ENCODE results near the gene NRG3.

The NRG3 gene

DNA sequence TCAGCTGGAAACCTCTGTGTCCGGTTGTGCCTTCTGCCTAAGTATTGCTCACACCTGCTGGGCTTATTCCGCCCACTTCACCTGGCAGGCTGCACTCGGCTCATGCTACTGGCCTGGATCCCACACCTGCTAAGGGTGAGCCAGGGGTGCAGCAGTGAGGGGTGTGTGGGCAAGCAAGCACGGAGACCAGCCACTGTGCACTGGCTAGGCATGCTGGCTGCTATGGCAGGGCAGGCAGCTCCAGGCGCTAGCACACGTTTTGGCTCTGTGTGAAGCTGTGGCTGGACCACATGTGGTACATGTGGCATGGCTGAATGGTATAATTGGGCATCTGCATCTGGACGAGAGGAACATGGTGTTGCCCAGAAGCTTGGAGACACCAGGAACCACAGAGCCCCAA is 940.7 kb downstream of the NRG3 start:
- no peak overlapping the region for H3K27ac ChIP-seq (ENCODE audit: low read depth in 2 of 2, low read length in 2 of 2)
- no peaks in the 10 kb centered on the region for H3K27me3 ChIP-seq (ENCODE audit: control insufficient read depth in 2 of 2, insufficient read depth in 2 of 2, low read length in 2 of 2)

DNA sequence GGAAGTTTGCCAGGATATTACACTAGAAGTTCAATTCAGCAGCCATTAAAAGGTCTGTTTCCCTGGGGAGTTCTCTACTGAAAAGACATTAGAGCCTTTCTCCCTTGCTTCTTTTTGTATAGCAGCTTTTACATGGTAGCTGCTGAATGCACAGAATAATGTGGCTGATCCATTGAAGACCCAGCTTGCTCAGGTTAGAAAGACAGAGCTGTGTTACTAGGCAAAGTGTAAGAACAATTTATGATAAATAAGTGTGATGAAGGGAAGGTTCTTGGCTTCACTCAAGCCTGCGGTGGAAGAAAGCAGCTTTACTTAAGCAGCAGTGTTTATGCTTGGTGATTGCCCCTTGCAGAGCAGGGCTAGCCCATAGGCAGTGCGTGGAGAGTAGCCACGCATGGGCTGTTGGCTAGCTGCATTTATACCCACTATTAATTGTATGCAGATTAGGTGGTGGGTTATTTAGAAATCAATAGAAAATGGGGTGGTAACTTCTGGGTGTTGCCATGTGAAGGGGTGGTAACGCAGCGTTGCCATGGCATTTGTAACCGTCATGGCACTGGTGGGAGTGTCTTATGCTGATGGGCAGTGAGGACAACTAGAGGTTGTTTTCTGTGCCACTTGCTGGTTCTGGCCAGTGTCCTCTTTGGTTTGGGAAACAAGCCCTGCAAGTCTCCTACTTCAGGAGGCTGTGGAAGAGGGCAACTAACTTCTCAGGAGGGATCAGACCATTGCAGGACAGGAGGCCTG is 942.9 kb downstream of the NRG3 start:
- Histone ChIP-seq H3K27me3 (ENCODE audit: control insufficient read depth in 2 of 2, insufficient read depth in 2 of 2, low read length in 2 of 2) (no peaks in the 10 kb centered on the region), H3K9ac (ENCODE audit: low read depth in 1 of 2, low read length in 2 of 2) (no peak overlapping the region), H3K27ac (ENCODE audit: low read depth in 2 of 2, low read length in 2 of 2) (no peak overlapping the region), H3K4me1 (ENCODE audit: control insufficient read depth in 2 of 2, insufficient read depth in 2 of 2, low read length in 2 of 2) (no peaks in the 10 kb centered on the region), H3K36me3 (ENCODE audit: control insufficient read depth in 2 of 2, insufficient read depth in 2 of 2, low read length in 2 of 2) (no peaks in the 10 kb centered on the region), H3K9me3 (ENCODE audit: control insufficient read depth in 2 of 2, low read length in 2 of 2) (no peaks in the 10 kb centered on the region), H3K4me3 (ENCODE audit: low read length in 2 of 2) (no peak overlapping the region)

More for the DNA sequence above, 940.7 kb downstream of the NRG3 start:
- H3K4me1 ChIP-seq (ENCODE audit: control insufficient read depth in 2 of 2, insufficient read depth in 2 of 2, low read length in 2 of 2): no peaks in the 10 kb centered on the region
- no peaks in the 10 kb centered on the region for H3K9me3 ChIP-seq (ENCODE audit: control insufficient read depth in 2 of 2, low read length in 2 of 2)
- H3K36me3 ChIP-seq (ENCODE audit: control insufficient read depth in 2 of 2, insufficient read depth in 2 of 2, low read length in 2 of 2): no peaks in the 10 kb centered on the region
- no peak overlapping the region for H3K9ac ChIP-seq (ENCODE audit: low read depth in 1 of 2, low read length in 2 of 2)
- no peak overlapping the region for H3K4me3 ChIP-seq (ENCODE audit: low read length in 2 of 2)

DNA sequence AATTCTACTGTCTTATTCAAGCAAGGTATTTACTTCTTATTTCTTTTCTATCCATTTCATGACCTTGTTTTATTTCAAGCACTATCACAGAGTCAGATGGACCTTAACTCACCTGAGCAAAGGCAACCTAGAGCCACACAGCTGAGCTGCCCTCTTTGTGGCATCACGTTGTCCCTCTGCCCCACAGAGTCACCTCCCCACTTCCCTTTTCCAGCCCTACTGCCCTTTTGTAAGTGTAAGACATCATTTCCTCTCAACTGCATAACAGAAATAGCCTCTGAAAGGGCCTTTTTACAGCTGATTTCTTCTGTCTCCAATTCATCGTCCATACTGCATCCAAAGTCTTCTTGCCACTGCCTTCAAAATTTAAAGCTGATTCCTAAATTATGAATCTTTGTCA is 946.0 kb downstream of the NRG3 start:
- Histone ChIP-seq H3K36me3 (ENCODE audit: control insufficient read depth in 2 of 2, insufficient read depth in 2 of 2, low read length in 2 of 2) (no peaks in the 10 kb centered on the region), H3K4me1 (ENCODE audit: control insufficient read depth in 2 of 2, insufficient read depth in 2 of 2, low read length in 2 of 2) (no peaks in the 10 kb centered on the region), H3K27me3 (ENCODE audit: control insufficient read depth in 2 of 2, insufficient read depth in 2 of 2, low read length in 2 of 2) (no peaks in the 10 kb centered on the region), H3K9me3 (ENCODE audit: control insufficient read depth in 2 of 2, low read length in 2 of 2) (no peaks in the 10 kb centered on the region), H3K9ac (ENCODE audit: low read depth in 1 of 2, low read length in 2 of 2) (no peak overlapping the region), H3K4me3 (ENCODE audit: low read length in 2 of 2) (no peak overlapping the region), H3K27ac (ENCODE audit: low read depth in 2 of 2, low read length in 2 of 2) (no peak overlapping the region)

- H3K9me3 ChIP-seq (ENCODE audit: control insufficient read depth in 2 of 2, low read length in 2 of 2): no peaks in the 10 kb centered on the region
- H3K4me3 ChIP-seq (ENCODE audit: low read length in 2 of 2): no peak overlapping the region
- H3K9ac ChIP-seq (ENCODE audit: low read depth in 1 of 2, low read length in 2 of 2): no peak overlapping the region
- no peak overlapping the region for H3K27ac ChIP-seq (ENCODE audit: low read depth in 2 of 2, low read length in 2 of 2)
- no peaks in the 10 kb centered on the region for H3K4me1 ChIP-seq (ENCODE audit: control insufficient read depth in 2 of 2, insufficient read depth in 2 of 2, low read length in 2 of 2)
- H3K27me3 ChIP-seq (ENCODE audit: control insufficient read depth in 2 of 2, insufficient read depth in 2 of 2, low read length in 2 of 2): no peaks in the 10 kb centered on the region
- no peaks in the 10 kb centered on the region for H3K36me3 ChIP-seq (ENCODE audit: control insufficient read depth in 2 of 2, insufficient read depth in 2 of 2, low read length in 2 of 2)
These were observed 951.1 kb downstream of the NRG3 start for GRCh38 chr10:82826132-82826531.

DNA sequence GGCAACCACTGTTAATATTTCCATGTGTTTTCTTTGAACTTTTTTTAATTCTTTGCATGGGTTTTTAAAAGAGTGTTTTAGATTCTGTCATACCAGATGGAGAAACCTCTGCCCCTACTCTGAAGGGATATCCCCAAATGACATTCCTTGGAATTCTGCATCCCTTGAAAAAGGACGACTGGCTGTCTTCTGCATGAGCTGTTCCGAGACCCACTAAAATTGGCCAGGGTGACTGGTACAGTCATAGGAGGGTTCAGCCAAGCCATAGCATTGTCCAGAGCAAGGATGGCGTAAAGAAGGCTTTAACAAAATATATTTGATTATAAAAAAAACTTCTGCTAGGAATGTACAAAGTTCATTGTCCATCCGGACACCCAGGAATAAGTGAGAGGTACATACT is 952.9 kb downstream of the NRG3 start:
- Histone ChIP-seq H3K9me3 (ENCODE audit: control insufficient read depth in 2 of 2, low read length in 2 of 2) (no peaks in the 10 kb centered on the region), H3K27ac (ENCODE audit: low read depth in 2 of 2, low read length in 2 of 2) (no peak overlapping the region), H3K9ac (ENCODE audit: low read depth in 1 of 2, low read length in 2 of 2) (no peak overlapping the region), H3K4me3 (ENCODE audit: low read length in 2 of 2) (no peak overlapping the region), H3K4me1 (ENCODE audit: control insufficient read depth in 2 of 2, insufficient read depth in 2 of 2, low read length in 2 of 2) (no peaks in the 10 kb centered on the region), H3K36me3 (ENCODE audit: control insufficient read depth in 2 of 2, insufficient read depth in 2 of 2, low read length in 2 of 2) (no peaks in the 10 kb centered on the region), H3K27me3 (ENCODE audit: control insufficient read depth in 2 of 2, insufficient read depth in 2 of 2, low read length in 2 of 2) (no peaks in the 10 kb centered on the region)

GRCh38 chr10:82847242-82847641 is 972.2 kb downstream of the NRG3 start:
- Histone ChIP-seq H3K9ac (ENCODE audit: low read depth in 1 of 2, low read length in 2 of 2) (no peak overlapping the region), H3K9me3 (ENCODE audit: control insufficient read depth in 2 of 2, low read length in 2 of 2) (no peaks in the 10 kb centered on the region), H3K4me1 (ENCODE audit: control insufficient read depth in 2 of 2, insufficient read depth in 2 of 2, low read length in 2 of 2) (no peaks in the 10 kb centered on the region), H3K27ac (ENCODE audit: low read depth in 2 of 2, low read length in 2 of 2) (no peak overlapping the region), H3K36me3 (ENCODE audit: control insufficient read depth in 2 of 2, insufficient read depth in 2 of 2, low read length in 2 of 2) (no peaks in the 10 kb centered on the region), H3K4me3 (ENCODE audit: low read length in 2 of 2) (no peak overlapping the region), H3K27me3 (ENCODE audit: control insufficient read depth in 2 of 2, insufficient read depth in 2 of 2, low read length in 2 of 2) (no peaks in the 10 kb centered on the region)

- Histone ChIP-seq H3K4me3 (ENCODE audit: low read length in 2 of 2) (no peak overlapping the region), H3K4me1 (ENCODE audit: control insufficient read depth in 2 of 2, insufficient read depth in 2 of 2, low read length in 2 of 2) (no peaks in the 10 kb centered on the region), H3K9ac (ENCODE audit: low read depth in 1 of 2, low read length in 2 of 2) (no peak overlapping the region), H3K36me3 (ENCODE audit: control insufficient read depth in 2 of 2, insufficient read depth in 2 of 2, low read length in 2 of 2) (no peaks in the 10 kb centered on the region), H3K9me3 (ENCODE audit: control insufficient read depth in 2 of 2, low read length in 2 of 2) (no peaks in the 10 kb centered on the region), H3K27ac (ENCODE audit: low read depth in 2 of 2, low read length in 2 of 2) (no peak overlapping the region), H3K27me3 (ENCODE audit: control insufficient read depth in 2 of 2, insufficient read depth in 2 of 2, low read length in 2 of 2) (no peaks in the 10 kb centered on the region)
These were observed 975.2 kb downstream of the NRG3 start for GRCh38 chr10:82850191-82850590.

- Histone ChIP-seq H3K27ac (ENCODE audit: low read depth in 2 of 2, low read length in 2 of 2) (no peak overlapping the region), H3K36me3 (ENCODE audit: control insufficient read depth in 2 of 2, insufficient read depth in 2 of 2, low read length in 2 of 2) (no peaks in the 10 kb centered on the region)
These were observed 982.1 kb downstream of the NRG3 start for GRCh38 chr10:82856957-82857613.

GRCh38 chr10:82861889-82862288 is 986.9 kb downstream of the NRG3 start:
- H3K9ac ChIP-seq (ENCODE audit: low read depth in 1 of 2, low read length in 2 of 2): no peak overlapping the region
- no peaks in the 10 kb centered on the region for H3K4me1 ChIP-seq (ENCODE audit: control insufficient read depth in 2 of 2, insufficient read depth in 2 of 2, low read length in 2 of 2)
- H3K36me3 ChIP-seq (ENCODE audit: control insufficient read depth in 2 of 2, insufficient read depth in 2 of 2, low read length in 2 of 2): no peaks in the 10 kb centered on the region
- H3K27ac ChIP-seq (ENCODE audit: low read depth in 2 of 2, low read length in 2 of 2): no peak overlapping the region
- H3K27me3 ChIP-seq (ENCODE audit: control insufficient read depth in 2 of 2, insufficient read depth in 2 of 2, low read length in 2 of 2): no peaks in the 10 kb centered on the region
- no peak overlapping the region for H3K4me3 ChIP-seq (ENCODE audit: low read length in 2 of 2)
- H3K9me3 ChIP-seq (ENCODE audit: control insufficient read depth in 2 of 2, low read length in 2 of 2): peaks cover 0 to 2% of the 10 kb centered on the region in 2 donors

More at GRCh38 chr10:82856957-82857613, 982.1 kb downstream of the NRG3 start:
- Histone ChIP-seq H3K9ac (ENCODE audit: low read depth in 1 of 2, low read length in 2 of 2) (no peak overlapping the region), H3K4me3 (ENCODE audit: low read length in 2 of 2) (no peak overlapping the region), H3K4me1 (ENCODE audit: control insufficient read depth in 2 of 2, insufficient read depth in 2 of 2, low read length in 2 of 2) (no peaks in the 10 kb centered on the region), H3K27me3 (ENCODE audit: control insufficient read depth in 2 of 2, insufficient read depth in 2 of 2, low read length in 2 of 2) (no peaks in the 10 kb centered on the region), H3K9me3 (ENCODE audit: control insufficient read depth in 2 of 2, low read length in 2 of 2) (peaks cover 0 to 2% of the 10 kb centered on the region in 2 donors)

DNA sequence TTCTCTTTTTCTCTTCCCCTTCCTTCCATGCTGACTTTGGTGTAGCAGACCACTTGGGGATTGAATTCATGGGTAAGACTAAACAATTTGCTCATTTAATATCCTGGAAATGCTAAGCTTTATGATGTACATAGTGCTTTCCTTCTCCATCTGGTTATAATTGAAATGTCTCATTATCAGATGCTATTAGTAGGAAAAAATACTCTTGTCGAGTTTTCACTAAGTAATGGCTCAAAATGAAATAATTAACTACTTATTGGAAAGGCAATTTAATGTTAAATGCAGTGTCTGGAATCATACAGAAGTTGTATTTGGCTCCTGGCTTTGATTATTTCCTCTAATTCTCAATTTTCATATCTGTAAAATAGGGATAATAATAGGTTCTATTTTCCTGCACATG is 990.4 kb downstream of the NRG3 start:
- Histone ChIP-seq H3K4me3 (ENCODE audit: low read length in 2 of 2) (no peak overlapping the region), H3K27ac (ENCODE audit: low read depth in 2 of 2, low read length in 2 of 2) (no peak overlapping the region)

More for the DNA sequence above, 990.4 kb downstream of the NRG3 start:
- H3K9ac ChIP-seq (ENCODE audit: low read depth in 1 of 2, low read length in 2 of 2): no peak overlapping the region
- H3K4me1 ChIP-seq (ENCODE audit: control insufficient read depth in 2 of 2, insufficient read depth in 2 of 2, low read length in 2 of 2): no peaks in the 10 kb centered on the region
- H3K27me3 ChIP-seq (ENCODE audit: control insufficient read depth in 2 of 2, insufficient read depth in 2 of 2, low read length in 2 of 2): no peaks in the 10 kb centered on the region
- H3K36me3 ChIP-seq (ENCODE audit: control insufficient read depth in 2 of 2, insufficient read depth in 2 of 2, low read length in 2 of 2): no peaks in the 10 kb centered on the region
- H3K9me3 ChIP-seq (ENCODE audit: control insufficient read depth in 2 of 2, low read length in 2 of 2): no peaks in the 10 kb centered on the region
